OCI-LY3 (cell line): ENCODE results near the gene ADGRA3.

Experiments used
- EZH2phosphoT487 ChIP-seq: fragments of 200-600 bp; shearing (Covaris generic); IDR thresholded peaks from 2 replicates; pipeline ENCODE4 v1.6.1; 2018; ENCODE audit warnings: antibody characterized with exemption, mixed run types, low read depth
- TF ChIP-seq, protein P1 (sequence below): fragments of 200-600, 300-600 bp; sonication (generic); IDR thresholded peaks from 2 replicates; pipeline ENCODE4 v1.5.1; 2014; ENCODE audit warnings: antibody characterized with exemption, low read length, low read depth

DNA sequence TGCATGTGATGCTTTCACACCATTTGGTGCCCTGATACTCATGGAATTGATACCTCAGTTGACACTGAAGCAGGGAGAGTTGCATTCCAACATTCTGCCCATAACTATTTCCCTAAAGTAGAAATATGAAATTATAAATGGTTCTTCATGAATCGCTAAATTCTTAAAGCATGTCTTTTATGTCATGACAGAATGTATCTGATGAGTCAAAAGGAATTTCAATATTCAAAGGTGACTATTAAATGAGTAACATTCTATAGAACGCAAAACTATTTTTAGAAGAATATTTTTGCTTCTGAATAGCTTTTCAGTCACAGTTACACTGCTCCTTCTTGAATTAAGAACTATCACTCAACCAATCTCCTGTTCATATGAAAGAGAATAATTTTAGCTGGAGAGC, 152.8 kb downstream of the ADGRA3 start:
- TF ChIP-seq, protein P1, sequence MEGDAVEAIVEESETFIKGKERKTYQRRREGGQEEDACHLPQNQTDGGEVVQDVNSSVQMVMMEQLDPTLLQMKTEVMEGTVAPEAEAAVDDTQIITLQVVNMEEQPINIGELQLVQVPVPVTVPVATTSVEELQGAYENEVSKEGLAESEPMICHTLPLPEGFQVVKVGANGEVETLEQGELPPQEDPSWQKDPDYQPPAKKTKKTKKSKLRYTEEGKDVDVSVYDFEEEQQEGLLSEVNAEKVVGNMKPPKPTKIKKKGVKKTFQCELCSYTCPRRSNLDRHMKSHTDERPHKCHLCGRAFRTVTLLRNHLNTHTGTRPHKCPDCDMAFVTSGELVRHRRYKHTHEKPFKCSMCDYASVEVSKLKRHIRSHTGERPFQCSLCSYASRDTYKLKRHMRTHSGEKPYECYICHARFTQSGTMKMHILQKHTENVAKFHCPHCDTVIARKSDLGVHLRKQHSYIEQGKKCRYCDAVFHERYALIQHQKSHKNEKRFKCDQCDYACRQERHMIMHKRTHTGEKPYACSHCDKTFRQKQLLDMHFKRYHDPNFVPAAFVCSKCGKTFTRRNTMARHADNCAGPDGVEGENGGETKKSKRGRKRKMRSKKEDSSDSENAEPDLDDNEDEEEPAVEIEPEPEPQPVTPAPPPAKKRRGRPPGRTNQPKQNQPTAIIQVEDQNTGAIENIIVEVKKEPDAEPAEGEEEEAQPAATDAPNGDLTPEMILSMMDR = no peak
- TF ChIP-seq EZH2phosphoT487 = no peak
